Cardiac fibroblast (primary cell): Measurements from ENCODE around the gene MPV17.
"Not testable (repeated sequence)": the region's sequence is repeated elsewhere in the genome, so short reads cannot be mapped to it uniquely, and the experiment has no call there.

ENCODE experiments used
- DNase-seq, 2 donors: peaks; one replicate each; pipeline versions ENCODE4 v3.0.0 to v3.0.0-alpha.2; 2010; ENCODE audit warnings: low read depth in 2 of 2
- H3K4me3 ChIP-seq, 2 donors: replicated peaks in 1 of 2; 1 replicate in 1 of 2; 2 replicates in 1 of 2; pipeline ENCODE4 v1.5.1; 2011; ENCODE audit warnings: low read depth in 2 of 2, low read length in 2 of 2, mild to moderate bottlenecking in 2 of 2, moderate library complexity in 1 of 2
- TF ChIP-seq, protein P1 (sequence below): IDR thresholded peaks from one replicate; pipeline ENCODE4 v1.5.1; 2011; ENCODE audit warnings: low read depth, mild to moderate bottlenecking, low read length, inconsistent platforms

MPV17 gene

DNA sequence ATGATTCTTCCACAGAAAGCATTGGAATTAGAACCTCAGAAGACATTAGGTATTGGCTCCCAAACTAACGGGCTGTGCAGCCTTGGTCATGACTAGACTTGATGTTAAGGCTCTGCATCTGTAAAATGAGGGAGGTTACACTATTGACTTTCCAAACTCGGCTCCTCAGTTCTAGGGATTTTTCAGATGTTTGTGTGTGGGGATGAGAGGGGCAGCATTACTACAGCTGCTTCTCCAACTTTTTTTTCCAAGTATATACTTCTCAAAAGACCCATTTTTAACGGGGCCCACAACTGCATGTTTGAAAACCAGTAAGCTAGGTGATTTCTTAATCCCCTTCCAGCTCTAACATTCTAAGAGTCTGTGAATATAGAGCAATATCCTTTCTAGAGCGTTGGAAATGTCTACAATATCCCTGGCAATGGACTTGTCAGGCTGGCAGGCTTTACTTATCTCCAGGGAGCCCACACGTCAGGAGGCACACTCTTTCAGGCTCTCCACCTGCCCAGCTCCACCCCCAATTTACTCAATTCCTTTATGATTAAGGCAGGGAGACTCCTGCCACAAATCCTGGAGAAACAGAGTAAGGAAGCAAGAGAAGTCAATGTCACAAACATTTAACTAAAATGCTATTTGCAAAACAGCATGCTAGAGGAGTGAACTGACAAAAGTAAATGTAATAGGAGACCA, 844 bp upstream of the MPV17 start:
- H3K4me3 ChIP-seq, result peak overlapping the region; percentile 72 to 86
- TF ChIP-seq, protein P1, sequence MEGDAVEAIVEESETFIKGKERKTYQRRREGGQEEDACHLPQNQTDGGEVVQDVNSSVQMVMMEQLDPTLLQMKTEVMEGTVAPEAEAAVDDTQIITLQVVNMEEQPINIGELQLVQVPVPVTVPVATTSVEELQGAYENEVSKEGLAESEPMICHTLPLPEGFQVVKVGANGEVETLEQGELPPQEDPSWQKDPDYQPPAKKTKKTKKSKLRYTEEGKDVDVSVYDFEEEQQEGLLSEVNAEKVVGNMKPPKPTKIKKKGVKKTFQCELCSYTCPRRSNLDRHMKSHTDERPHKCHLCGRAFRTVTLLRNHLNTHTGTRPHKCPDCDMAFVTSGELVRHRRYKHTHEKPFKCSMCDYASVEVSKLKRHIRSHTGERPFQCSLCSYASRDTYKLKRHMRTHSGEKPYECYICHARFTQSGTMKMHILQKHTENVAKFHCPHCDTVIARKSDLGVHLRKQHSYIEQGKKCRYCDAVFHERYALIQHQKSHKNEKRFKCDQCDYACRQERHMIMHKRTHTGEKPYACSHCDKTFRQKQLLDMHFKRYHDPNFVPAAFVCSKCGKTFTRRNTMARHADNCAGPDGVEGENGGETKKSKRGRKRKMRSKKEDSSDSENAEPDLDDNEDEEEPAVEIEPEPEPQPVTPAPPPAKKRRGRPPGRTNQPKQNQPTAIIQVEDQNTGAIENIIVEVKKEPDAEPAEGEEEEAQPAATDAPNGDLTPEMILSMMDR, result no peak
- DNase-seq, result no peak

DNA sequence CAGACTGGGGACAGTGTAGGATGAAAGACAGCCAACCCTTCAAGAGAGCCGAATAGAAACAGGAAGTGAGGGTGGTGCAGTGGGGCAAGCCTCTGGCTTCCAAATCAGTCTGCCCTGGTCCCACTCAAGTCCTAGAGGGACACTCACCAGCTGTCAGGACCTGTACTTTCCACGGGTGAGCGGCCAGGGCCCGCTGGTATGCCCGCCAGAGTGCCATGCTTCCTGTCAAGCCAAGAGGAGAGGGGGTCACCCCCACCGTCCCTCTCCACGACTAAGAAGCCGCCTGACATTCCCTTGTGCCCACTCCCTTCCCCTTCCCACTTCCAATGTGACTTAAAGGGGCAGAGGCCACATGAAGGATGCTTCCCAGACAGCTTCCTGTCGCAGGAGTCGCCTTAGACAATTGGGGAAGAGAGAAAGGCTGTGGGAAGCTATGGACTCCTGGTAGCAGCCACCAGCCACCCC, 564 bp downstream of the MPV17 start:
- peak in 1 of 2 donors; percentile 11 for DNase-seq
- H3K4me3 ChIP-seq, result peak overlapping the region; percentile 72 to 86
- TF ChIP-seq, protein P1, result no peak

DNA sequence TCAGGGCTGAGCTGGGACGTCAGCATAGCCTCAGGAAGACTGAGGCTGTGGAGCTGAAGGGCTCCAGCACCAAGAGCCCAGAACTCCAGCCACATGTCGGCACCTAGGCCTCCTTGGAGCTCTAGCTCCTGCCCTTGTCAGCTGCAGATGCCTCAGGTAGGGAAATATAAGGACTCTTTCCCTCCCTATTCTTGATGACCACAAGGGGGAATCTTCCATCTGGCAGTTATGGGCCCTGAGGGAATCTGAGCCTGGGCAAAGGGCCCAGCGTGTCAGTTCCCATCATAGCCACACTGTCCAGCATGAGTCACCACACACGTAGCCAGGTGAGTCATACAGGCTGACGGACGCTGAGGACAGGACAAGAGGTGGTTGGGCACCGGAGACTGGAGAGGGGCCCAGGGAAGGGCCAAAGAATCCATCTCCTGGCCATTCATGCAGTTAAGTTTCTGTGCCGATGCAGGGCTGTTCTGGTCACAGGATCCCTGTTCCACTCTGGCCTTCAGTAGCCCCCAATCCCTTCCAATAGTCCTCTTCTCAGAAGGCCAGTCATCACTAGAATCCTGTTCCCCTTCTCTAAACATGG, 1.8 kb downstream of the MPV17 start:
- TF ChIP-seq, protein P1, result peak; percentile 76
- peak overlapping the region in 1 of 2 donors; percentile 20 for H3K4me3 ChIP-seq
- peak; percentile 98 to 99 for DNase-seq

DNA sequence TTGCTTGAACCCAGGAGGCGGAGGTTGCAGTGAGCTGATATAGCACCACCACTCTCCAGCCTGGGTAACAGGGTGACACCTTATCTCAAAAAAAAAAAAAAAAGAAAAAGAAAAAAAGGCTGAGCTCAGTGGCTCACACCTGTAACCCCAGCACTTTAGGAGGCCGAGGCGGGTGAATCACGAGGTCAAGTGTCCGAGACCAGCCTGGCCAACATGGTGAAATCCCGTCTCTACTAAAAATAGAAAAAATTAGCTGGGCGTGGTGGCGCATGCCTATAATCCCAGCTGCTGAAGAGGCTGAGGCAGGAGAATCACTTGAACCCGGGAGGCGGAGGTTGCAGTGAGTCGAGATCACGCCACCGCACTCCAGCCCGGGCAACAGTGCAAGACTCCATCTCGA, 3.1 kb downstream of the MPV17 start:
- DNase-seq, H3K4me3 ChIP-seq: not testable (repeated sequence)

DNA sequence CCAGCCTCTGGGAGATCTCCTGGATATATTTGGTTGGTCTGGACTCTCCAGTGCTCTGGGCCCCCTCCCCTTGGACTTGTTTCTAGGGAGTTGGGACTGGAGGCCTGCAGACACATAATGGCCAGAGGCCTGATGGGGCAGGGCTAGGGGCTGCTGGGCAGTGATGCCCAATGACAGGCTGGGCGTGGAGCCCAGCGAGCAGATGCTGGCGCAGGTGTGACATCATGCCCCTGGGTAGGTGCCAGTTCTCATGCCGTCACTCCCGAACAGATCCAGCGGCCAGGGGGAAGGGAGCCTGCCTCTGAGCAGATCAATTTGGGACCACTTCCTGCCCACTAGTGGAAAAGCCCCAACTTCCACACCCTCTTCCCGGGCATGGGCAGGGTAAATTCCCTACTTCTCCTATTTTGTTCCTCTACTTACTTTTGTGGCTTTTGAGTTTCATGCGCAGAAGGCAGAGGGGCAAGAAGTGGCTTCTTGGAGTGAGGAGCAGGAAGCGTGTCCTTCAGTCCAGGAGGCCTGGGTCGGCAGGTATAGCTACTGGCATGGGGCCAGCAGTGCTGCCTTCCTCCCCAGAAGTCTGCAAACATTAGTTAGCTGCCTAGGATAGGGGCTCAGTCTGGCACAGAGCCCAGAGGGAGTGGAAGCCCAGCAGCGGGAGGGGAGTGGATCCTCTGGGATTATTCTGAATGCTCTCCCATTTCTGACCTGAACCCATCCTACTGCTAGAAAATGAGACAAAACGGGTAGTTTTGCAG, 6.1 kb downstream of the MPV17 start:
- H3K4me3 ChIP-seq, result no peak overlapping the region
- TF ChIP-seq, protein P1, result no peak
- DNase-seq, result no peak

DNA sequence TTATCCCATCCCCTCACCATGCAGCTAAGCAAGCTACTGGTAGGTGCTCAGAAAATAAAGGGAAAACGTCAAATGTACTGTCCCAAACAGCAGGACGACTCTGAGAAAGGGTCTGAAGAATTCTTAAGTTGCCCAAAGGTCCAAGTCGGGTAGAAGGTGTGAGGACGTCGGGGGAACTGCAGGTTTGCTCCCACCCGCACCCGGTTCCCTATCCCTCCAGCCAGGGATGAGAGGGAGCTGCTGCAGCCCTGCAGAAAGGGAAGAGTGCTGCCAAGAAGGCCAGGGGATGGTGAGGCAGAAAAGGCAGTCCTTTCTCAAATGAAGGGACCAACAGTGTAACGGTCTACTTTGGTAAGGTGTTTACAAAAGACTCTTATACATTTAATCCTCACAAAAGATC, 7.8 kb downstream of the MPV17 start:
- TF ChIP-seq, protein P1, result no peak
- no peak overlapping the region for H3K4me3 ChIP-seq
- no peak for DNase-seq

DNA sequence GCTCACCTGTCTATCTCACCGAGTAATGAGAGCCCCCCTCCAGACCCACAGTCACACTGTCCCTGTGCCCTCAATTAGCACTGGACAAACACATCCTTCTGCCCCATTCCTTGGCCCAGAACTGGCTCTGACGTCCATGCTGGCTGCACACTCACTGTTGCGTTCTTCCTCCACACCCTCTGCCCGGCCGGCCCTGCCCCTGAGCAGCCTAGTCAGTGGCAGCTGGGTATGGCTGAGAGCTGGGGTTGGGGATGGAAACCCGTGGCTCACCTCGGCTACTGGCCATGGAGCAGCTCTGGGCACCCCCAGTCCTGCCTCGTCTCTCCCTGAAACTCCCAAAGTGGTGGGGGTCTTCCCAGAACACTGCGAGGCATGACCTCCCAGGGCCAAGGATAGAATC, 8.2 kb downstream of the MPV17 start:
- TF ChIP-seq, protein P1, result no peak
- DNase-seq, result no peak

More for the DNA sequence above, 8.2 kb downstream of the MPV17 start:
- no peak overlapping the region for H3K4me3 ChIP-seq
